NT2/D1 (cell line): ENCODE data around the gene PNPLA3.

Source experiments
- DNase-seq: peaks from one replicate; pipeline ENCODE4 v3.0.0-alpha.2; 2011; ENCODE audit warnings: low read depth, low spot score
- H3K27me3 ChIP-seq: 2 replicates; pipeline ENCODE4 v1.6.0; 2011; ENCODE audit warnings: mild to moderate bottlenecking; ENCODE audit not compliant: insufficient read length, insufficient read depth
- H3K36me3 ChIP-seq: 2 replicates; pipeline ENCODE4 v1.6.1; 2011; ENCODE audit warnings: mild to moderate bottlenecking, low read length, mixed read lengths; ENCODE audit not compliant: insufficient read depth, insufficient read length
- H3K4me1 ChIP-seq: 2 replicates; pipeline ENCODE4 v1.5.1; 2011; ENCODE audit not compliant: insufficient read depth, insufficient read length
- H3K4me3 ChIP-seq: 2 replicates; pipeline ENCODE4 v1.5.1; 2011; ENCODE audit warnings: low read depth; ENCODE audit not compliant: insufficient read length
- H3K9ac ChIP-seq: 2 replicates; pipeline ENCODE4 v1.6.0; 2011; ENCODE audit warnings: low read depth; ENCODE audit not compliant: insufficient read length
- H3K9me3 ChIP-seq: 2 replicates; pipeline ENCODE4 v1.5.1; 2011; ENCODE audit warnings: mild to moderate bottlenecking, low read length; ENCODE audit not compliant: insufficient read depth
- SUZ12 ChIP-seq: IDR thresholded peaks from 2 replicates; pipeline ENCODE4 v1.6.1; 2011; ENCODE audit not compliant: insufficient read length, insufficient read depth; ENCODE audit errors: extremely low read depth
- YY1 ChIP-seq: IDR thresholded peaks from 2 replicates; pipeline ENCODE4 v1.6.1; 2011; ENCODE audit not compliant: insufficient read length, insufficient read depth
- ZNF274 ChIP-seq: IDR thresholded peaks from 2 replicates; pipeline ENCODE4 v1.6.1; 2011; ENCODE audit warnings: mild to moderate bottlenecking, low read depth, low read length

Gene PNPLA3

DNA sequence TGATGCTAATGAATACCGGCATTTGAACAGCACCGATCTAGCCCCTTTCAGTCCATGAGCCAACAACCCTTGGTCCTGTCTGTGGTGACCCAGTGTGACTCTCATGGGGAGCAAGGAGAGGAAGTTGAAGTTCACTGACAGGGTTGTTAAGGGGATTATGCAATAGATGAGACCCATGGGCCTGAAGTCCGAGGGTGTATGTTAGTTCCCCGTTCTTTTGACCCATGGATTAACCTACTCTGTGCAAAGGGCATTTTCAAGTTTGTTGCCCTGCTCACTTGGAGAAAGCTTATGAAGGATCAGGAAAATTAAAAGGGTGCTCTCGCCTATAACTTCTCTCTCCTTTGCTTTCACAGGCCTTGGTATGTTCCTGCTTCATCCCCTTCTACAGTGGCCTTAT, 4.9 kb downstream of the PNPLA3 start:
- no peak for DNase-seq
- Histone ChIP-seq H3K36me3 (peaks cover 49% of the 10 kb centered on the region), H3K27me3 (no peaks in the 10 kb centered on the region)

DNA sequence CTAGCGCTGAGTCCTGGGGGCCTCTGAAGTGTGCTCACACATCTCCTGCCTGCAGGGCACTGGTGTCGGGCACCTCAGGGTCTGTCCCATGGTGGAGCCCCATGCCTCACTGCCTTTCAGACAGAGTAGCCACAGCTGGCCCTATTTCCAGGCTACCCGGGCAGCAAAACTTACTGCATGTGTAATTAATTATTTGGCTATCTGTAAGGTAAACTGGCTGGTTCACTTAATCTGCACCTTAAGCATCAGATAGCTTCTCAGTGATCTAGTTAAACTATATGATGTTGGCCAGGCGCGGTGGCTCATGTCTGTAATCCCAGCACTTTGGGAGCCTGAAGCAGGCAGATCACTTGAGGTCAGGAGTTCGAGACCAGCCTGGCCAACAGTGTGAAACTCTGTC, 5.3 kb downstream of the PNPLA3 start:
- no peaks in the 10 kb centered on the region for H3K27me3 ChIP-seq
- peaks cover 53% of the 10 kb centered on the region for H3K36me3 ChIP-seq
- H3K9me3 ChIP-seq, result no peaks in the 10 kb centered on the region
- peaks cover 13% of the 10 kb centered on the region for H3K4me1 ChIP-seq
- H3K4me3 ChIP-seq, result no peak overlapping the region
- H3K9ac ChIP-seq, result no peak overlapping the region
- TF ChIP-seq YY1 (no peak), ZNF274 (no peak), SUZ12 (no peak)
- DNase-seq, result no peak

More for the DNA sequence above, 4.9 kb downstream of the PNPLA3 start:
- H3K9me3 ChIP-seq, result no peaks in the 10 kb centered on the region
- no peak overlapping the region for H3K4me3 ChIP-seq
- no peak overlapping the region for H3K9ac ChIP-seq
- TF ChIP-seq YY1 (no peak), SUZ12 (no peak), ZNF274 (no peak)
- H3K4me1 ChIP-seq, result peaks cover 13% of the 10 kb centered on the region

DNA sequence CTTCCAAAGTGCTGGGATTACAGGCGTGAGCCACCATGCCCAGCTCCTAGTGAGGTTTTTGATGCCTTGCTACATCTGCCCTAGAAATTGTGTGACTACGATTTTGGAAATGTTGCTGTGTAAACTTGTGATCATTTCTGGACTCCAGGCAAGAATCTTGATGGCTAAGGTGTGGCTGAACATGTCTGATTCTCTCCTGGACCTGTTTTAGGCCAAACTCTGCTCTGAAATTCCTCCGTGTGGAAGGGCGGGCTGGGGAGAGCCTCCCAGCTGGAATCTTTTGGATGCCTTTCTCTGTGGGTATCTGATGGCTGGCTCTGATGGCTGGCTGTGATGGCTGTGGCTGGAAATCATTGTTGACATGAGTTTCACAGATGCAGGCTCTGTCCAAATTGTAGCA, 8.2 kb downstream of the PNPLA3 start:
- Histone ChIP-seq H3K9ac (no peak overlapping the region), H3K9me3 (no peaks in the 10 kb centered on the region), H3K36me3 (peaks cover 68% of the 10 kb centered on the region), H3K27me3 (no peaks in the 10 kb centered on the region), H3K4me3 (no peak overlapping the region), H3K4me1 (peaks cover 7% of the 10 kb centered on the region)
- TF ChIP-seq ZNF274 (no peak), SUZ12 (no peak), YY1 (no peak)
- no peak for DNase-seq

DNA sequence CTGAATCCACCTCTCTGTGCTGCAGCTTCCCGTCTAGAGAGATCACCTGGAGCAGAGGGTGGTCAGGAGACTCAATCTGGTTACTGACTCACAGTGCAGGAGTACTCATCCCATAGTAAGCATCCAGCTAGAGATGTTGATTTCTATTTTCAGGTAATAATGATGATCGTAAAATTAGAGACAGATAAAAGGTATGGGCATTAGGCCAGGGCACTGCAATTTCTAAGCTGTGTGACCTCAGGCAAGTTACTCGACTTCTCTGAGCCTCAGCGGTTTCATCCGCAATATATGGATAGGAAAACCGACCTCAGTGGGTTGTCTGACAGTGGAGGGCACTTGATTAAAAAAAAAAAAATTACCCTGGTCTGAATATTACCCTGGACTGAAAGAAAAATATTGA, 17.8 kb downstream of the PNPLA3 start:
- Histone ChIP-seq H3K9ac (peak overlapping the region; percentile 32), H3K9me3 (no peaks in the 10 kb centered on the region), H3K4me3 (no peak overlapping the region), H3K4me1 (peaks cover 4% of the 10 kb centered on the region), H3K27me3 (no peaks in the 10 kb centered on the region), H3K36me3 (peaks cover 71% of the 10 kb centered on the region)
- DNase-seq, result no peak
- TF ChIP-seq YY1, result no peak
- TF ChIP-seq SUZ12, result no peak
- no peak for TF ChIP-seq ZNF274

DNA sequence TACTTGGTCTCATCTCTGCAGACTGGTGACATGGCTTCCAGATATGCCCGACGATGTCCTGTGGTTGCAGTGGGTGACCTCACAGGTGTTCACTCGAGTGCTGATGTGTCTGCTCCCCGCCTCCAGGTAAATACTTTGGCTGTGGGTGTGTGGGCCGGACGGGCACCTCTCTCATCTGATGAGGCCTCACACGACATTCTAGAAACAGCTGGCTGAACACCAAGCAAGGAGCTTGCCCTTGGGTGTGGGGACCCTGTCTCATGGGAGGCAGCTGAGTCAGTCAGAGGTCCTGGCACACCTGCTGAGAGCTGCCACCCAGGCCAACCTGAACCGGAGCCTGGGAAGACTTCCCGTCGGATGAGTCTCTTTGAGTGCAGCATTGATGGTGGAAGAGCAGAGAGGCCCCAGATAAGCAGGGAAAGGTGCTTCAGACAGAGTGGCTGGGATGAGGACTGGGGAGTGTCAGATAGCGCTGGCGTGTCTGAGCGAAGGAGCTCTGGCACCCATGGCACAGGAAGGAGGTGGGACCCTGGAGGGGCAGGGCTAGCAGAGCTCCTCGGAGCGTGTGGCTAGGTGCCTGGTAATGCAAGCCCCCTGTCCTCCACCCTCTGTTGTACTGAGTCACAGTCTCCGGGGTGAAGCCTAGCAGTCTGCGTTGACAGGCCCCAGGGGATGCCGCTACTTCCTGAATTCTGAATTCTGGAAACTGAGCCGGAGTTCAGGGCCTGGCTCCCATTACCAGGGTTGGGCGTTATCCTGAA, 21.2 kb downstream of the PNPLA3 start:
- no peak for TF ChIP-seq ZNF274
- no peak for TF ChIP-seq YY1
- TF ChIP-seq SUZ12, result no peak
- Histone ChIP-seq H3K4me1 (peaks cover 4% of the 10 kb centered on the region), H3K9me3 (no peaks in the 10 kb centered on the region), H3K27me3 (no peaks in the 10 kb centered on the region), H3K9ac (no peak overlapping the region), H3K4me3 (no peak overlapping the region), H3K36me3 (peaks cover 47% of the 10 kb centered on the region)
- no peak for DNase-seq

DNA sequence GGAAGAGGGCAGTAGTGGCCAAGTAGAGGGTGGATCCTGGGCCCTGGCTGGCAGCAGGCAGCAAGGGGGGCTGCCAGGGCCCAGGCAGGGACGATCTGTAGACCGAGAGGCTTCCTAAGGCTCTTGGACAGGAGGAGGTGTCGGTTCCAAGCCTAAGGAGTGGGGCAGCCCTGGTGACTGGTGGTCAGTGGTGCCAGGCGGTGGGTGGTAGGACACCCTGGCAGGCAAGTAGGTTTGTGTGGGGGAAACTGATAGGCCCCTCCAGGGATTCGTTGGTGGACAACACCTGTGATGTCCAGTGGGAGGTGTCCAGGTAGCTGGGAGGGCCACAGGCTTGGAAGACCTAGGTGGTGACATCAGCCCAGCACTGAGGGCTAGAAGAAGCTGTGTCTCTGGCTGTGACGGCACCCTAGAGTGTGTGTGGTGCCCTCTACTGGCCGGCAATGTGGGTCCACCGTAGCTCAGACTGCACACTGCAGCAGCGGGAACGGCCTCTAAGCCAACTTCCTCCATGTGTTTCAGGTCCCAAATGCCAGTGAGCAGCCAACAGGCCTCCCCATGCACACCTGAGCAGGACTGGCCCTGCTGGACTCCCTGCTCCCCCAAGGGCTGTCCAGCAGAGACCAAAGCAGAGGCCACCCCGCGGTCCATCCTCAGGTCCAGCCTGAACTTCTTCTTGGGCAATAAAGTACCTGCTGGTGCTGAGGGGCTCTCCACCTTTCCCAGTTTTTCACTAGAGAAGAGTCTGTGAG, 22.2 kb downstream of the PNPLA3 start:
- no peaks in the 10 kb centered on the region for H3K27me3 ChIP-seq
- no peak for DNase-seq
- H3K36me3 ChIP-seq, result peaks cover 42% of the 10 kb centered on the region
- H3K9ac ChIP-seq, result peak overlapping the region; percentile 1
- TF ChIP-seq ZNF274 (no peak), YY1 (no peak), SUZ12 (no peak)
- H3K9me3 ChIP-seq, result no peaks in the 10 kb centered on the region
- H3K4me3 ChIP-seq, result no peak overlapping the region
- peaks cover 4% of the 10 kb centered on the region for H3K4me1 ChIP-seq

DNA sequence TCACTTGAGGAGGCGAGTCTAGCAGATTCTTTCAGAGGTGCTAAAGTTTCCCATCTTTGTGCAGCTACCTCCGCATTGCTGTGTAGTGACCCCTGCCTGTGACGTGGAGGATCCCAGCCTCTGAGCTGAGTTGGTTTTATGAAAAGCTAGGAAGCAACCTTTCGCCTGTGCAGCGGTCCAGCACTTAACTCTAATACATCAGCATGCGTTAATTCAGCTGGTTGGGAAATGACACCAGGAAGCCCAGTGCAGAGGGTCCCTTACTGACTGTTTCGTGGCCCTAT, 22.7 kb downstream of the PNPLA3 start:
- H3K36me3 ChIP-seq, result peaks cover 39% of the 10 kb centered on the region

More for the DNA sequence above, 22.7 kb downstream of the PNPLA3 start:
- DNase-seq, result no peak
- no peaks in the 10 kb centered on the region for H3K9me3 ChIP-seq
- no peak overlapping the region for H3K4me3 ChIP-seq
- H3K4me1 ChIP-seq, result peaks cover 4% of the 10 kb centered on the region
- TF ChIP-seq SUZ12 (no peak), YY1 (no peak), ZNF274 (no peak)
- H3K9ac ChIP-seq, result peak overlapping the region; percentile 1
- no peaks in the 10 kb centered on the region for H3K27me3 ChIP-seq
